Activated CD8-positive, alpha-beta memory T cell treated with anti-CD3 and anti-CD28 coated beads for 36 hours (primary cell): ENCODE data around the gene HRH2. TPM values are rescaled to one million over a fixed set of nuclear protein-coding genes. Genes with fewer than 3 reads are reported as not detected.

Experiments
- CTCF ChIA-PET: fragments of 350-600 bp; sonication (Branson Sonifier 250); formaldehyde crosslinking; loops from one replicate; lab custom pipeline; 2021; ENCODE audit warnings: antibody characterized with exemption; lab: Charles Lee
- POLR2A ChIA-PET: fragments of 350-600 bp; sonication (Branson Sonifier 250); formaldehyde crosslinking; loops from one replicate; lab custom pipeline; 2021; ENCODE audit warnings: antibody characterized with exemption; lab: Charles Lee
- total RNA-seq, 2 experiments: library from RNA; stranded (reverse); gene quantifications; one replicate each; pipeline ENCODE4 v1.2.3, GENCODE V29; 2021

Gene HRH2
- total RNA-seq, 2 experiments from 2014 or later: 32.6 to 34.5 TPM

DNA sequence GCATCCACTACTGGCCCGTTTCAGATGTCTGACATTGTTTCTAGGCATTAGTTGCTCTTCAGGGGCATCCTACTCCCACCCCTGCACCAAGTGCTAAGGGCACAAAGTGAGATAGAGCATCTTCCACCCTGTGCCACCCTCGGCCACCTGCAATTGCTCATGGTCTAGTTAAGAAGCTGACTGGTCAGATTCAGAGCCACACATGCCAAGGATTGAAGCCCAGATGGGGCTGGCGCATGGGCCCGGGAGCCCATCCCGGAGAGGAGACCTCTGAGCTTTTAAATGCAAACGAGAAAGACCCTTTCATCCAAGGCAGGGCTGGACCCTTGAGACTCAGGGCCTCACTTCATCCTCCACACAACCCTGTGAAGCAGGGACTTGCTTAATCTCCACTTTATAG is 28.5 kb downstream of the HRH2 start:
- CTCF ChIA-PET: interaction anchor here (2.4 kb wide), 1 partner anchor 152 kb away, joined by 5 read pairs; no protein-coding TSS in a partner anchor
- POLR2A ChIA-PET: no interaction called here

DNA sequence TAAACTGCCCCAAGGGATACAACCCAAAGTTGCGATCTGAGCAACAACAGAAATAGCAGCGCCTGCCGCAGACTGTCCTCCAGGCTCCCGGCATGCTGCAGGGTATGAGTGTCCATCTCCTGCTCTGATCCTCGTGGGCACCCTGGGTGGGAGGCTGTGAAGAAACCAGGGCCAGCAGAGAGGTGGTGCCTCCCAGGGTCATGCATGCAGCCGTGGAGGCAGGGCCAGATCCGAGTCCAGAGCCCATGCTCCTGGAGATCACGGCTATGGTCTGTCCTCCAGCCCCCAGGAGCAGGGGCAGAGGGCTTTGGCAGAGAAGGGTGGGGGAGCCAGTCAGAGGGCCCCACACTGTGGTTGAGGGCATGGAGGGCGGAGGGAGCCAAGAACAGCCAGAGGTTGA is 29.0 kb downstream of the HRH2 start:
- CTCF ChIA-PET: interaction anchor here (1.4 kb wide), 1 partner anchor 43 kb away, joined by 3 read pairs; no protein-coding TSS in a partner anchor
- POLR2A ChIA-PET: no interaction called here

DNA sequence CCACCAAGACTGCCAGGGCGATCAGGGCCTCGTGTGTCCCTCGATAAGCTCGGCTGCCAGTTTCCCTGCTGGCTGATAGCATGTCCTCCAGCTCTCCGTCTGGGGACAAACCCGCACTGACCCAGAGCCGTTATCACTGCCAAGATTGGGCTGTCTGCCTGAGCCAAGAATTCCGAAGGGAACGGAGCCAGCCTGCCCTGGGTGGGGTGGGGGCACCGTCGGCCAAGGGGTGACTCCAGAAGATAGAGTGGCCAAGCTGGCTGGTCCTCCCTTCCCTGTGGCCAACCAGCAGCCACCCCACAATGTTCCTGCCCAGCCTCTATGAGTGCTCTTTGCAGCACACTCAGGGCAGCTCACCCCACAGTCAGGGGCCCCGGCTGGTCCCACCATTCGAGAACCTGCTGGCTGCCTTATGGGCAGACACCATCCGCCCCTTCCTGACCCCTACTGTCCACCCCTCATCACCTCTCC is 29.4 kb downstream of the HRH2 start:
- POLR2A ChIA-PET: no interaction called here
- CTCF ChIA-PET: interaction anchor here (1.2 to 1.4 kb wide), 2 partner anchors 42 to 153 kb away, joined by 3 read pairs; no protein-coding TSS in a partner anchor

DNA sequence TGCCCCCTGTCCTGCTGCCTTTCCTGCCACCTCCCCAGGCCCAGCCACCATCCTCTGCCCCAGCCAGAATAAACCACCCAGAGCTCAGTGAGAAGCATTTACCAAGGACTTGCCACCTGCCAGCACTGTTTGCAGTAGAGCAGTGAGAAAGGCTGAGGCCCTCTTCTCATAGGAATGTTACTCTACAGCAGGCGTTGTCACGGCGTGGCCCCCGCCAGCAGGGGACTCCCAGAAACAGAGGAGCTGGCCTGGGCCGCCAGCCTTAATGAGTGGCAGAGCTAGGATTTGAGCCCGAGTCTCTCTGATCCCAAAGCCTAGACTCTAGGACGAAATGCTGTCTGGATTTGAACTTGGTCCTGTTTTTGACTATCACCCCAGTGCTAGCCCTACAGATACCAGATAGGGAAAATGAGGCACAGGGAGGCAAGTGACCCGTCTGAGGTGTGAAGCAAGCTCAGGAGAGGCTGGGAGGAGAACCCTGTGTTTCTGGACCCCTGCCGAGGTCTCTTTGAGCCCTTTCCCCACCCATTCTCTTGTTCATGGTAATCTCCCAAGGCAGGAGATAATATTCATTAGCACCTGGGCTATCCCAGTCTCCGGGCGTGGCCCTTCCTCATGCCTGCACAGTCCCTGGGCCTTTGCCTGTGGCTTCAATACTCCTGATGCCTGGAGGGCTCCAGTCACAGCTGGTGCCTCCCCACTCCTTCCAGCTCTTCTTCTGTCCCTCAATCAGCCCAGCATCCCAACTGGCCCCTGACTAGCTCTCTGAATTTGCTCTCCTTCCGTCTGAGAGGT is 30.7 kb downstream of the HRH2 start:
- ChIA-PET POLR2A (no interaction called here), CTCF (interaction anchor here (1.2 to 3.0 kb wide), 2 partner anchors 154 kb away, joined by 3 to 12 read pairs; no protein-coding TSS in a partner anchor)

DNA sequence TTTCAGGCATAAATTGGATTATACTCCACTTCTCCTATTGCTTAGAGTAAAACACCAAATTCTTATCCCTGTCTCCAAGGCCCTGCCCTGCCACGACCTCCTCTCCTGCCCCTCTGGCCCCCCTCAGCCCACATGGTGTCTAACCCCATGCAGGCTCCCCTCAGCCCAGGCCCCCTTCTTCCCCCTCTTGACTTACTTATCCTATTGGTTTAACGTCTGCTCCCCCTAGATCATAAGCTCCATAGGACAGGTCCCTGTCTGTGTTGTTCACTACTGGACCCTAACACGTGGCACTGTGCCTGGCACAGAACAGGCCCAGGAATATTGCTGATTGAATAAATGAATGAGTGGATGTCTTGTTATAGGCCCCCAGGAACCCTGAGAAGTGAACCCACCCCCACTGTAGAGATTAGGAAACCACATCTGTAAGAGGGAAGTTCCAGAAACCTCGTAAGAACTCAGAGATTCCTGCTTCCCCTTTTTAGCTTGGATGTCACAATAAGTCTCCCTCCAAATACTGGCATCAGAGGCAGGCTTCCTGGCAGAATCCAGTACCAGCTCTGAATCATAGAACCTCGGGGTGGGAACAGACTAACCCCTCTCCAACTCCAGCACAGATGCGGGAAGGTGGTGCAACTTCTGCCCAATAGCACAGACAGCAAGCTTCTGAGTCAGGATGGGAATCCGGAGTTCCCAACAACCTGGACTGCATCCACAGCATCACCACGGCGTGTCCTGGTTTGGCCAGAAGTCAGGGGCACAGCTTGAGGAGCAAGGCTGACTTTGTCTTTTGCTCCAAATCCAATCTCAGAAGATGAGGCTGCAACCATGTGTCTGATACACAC is 31.5 kb downstream of the HRH2 start:
- CTCF ChIA-PET: interaction anchor here (3.0 kb wide), 1 partner anchor 155 kb away, joined by 12 read pairs; no protein-coding TSS in a partner anchor
- POLR2A ChIA-PET: no interaction called here

DNA sequence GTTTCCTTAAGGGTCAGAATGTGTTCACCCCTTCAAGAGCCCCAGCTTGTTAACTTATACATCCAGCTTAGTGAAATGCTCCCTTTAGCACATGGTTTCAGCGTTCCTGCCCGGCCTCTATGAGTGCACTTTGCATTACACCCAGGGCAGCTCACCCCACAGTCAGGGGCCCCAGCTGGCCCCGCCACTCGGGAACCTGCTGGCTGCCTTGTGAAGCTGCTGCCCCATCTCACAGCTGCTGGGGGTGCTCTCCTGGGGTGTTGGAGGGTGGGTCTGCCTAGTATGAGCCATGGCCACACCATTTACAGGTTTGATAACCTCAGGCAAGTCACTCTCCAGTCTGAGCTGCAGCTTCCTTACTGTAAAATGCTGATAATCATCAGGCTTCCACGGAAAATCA is 32.2 kb downstream of the HRH2 start:
- POLR2A ChIA-PET: no interaction called here
- CTCF ChIA-PET: interaction anchor here (3.0 kb wide), 1 partner anchor 156 kb away, joined by 12 read pairs; no protein-coding TSS in a partner anchor

DNA sequence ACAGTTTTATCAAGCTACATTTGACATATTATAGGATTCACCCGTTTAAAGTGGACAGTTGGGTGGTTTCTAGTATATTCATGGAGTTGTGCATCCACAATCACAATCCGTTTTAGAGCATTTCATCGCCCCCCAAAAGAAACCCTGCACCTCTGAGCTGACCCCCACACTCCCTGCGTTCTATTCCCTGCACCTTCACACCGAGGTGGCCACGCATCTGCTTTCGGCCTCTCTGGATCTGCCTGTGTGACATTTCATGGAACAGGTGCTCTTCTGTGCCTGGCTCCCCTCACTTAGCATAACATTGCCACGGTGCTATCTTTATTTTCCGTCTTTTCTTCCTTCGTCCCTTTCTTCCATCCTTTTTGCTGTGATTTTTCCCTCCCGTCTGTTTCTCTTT is 32.7 kb downstream of the HRH2 start:
- ChIA-PET CTCF (interaction anchor here (3.0 kb wide), 1 partner anchor 157 kb away, joined by 12 read pairs; no protein-coding TSS in a partner anchor), POLR2A (no interaction called here)

DNA sequence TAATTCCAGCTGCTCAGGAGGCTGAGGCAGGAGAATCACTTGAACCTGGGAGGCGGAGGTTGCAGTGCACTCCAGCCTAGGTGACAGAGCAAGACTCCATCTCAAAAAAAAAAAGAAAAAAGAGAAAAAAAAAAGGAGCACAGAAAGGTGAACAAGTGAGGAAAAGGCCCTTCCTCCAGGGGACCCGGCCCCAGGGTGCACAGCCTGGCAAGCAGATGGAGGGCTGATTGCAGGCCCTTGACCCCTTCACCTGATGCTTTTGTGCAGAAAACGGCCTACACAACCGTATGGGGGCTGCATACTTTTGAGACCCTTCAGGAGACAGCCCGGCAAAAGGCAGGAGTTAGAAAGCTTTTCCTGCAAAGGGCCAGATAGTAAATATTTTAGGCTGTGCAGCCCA is 33.9 kb downstream of the HRH2 start:
- CTCF ChIA-PET: interaction anchor here (3.0 kb wide), 1 partner anchor 158 kb away, joined by 12 read pairs; no protein-coding TSS in a partner anchor
- POLR2A ChIA-PET: no interaction called here

DNA sequence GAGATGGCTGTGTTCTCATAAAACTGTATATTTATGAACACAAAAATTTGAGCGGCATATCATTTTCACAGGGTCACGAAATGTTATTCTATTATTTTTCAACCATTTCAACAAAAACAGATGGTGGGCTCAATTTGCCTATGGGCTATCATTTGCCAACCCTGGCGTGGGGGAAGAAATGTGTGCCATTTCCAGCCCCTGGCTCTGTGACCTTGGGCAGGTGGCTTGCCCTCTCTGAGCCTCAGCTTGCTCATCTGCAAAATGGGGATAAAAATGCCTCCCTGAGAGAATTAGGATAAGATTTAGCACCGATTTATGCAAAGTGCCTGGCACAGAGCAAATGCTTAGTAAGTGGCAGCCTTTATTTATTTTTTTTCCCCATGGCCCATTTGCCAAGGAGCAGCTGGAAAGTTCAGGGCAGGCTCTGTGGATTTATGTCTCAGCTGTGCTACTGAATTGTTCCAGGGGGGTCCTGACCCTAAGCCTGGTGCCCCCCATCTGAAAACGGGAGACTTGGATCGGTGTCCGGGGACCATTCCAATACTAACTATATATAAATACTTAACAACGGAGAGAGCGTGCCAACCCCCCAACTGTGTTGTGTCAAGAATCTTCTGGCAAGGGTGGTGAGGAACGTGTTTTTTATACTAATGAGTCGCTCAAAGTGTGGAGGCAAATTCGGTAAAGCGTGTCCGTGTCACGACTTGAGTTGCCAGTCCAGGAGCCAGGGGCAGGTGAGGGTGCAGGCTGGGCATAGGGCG is 34.5 kb downstream of the HRH2 start:
- CTCF ChIA-PET: no interaction called here
- POLR2A ChIA-PET: no interaction called here

DNA sequence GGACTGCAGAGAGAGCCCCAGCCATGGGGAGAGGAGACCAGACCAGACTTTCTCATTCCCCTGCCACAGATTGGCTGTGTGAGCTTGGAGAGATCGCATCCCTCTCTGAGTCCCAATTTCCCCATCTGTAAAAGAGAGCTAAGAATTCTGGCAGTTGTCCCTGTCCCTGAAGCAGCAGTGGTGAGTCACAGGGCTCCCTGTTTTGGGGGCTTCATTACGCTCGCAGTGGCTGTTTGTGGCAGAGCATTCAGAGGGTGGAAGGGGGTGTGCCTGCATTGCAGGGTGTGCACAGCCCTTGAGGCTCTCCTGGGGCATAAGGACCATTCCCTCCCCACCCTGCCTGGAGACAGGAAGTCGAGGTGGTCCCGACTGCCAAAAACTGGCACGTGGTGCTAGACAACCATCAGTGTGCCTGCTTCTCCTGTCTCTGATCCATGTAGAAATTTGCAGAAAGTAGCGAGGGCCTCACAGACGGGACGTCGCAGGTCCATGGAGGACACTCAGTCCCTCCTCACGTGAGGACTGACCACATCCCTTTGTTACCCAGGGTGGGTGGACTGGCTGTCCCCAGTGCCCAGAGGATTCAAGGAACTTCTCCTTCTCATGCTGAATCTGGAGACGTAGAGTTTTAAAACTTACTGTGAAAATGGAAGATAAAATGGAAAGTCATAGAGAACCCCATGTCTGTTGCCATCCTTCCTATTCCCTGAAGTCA is 35.3 kb downstream of the HRH2 start:
- CTCF ChIA-PET: interaction anchor here (1.5 kb wide), 2 partner anchors 25 to 159 kb away, joined by 4 to 6 read pairs; no protein-coding TSS in a partner anchor
- POLR2A ChIA-PET: no interaction called here

DNA sequence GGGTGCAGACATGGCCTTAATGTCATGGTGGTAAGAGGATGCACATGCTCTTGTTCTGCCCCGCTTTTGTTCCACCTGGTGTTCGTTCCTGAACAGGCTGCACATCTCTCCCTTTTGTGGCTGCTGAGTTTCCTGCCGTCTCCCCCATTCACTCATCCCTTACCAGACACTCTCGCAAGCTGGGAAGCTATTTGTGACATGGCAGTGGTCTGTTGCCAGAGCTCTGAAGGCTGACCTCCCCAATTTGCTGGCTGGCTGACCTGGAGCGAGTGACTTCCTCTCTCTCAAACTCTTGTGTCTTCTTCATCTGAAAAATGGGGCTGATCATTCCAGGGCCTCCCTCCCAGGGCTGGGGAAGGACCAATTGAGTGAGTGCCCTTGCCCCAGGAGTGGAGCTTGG is 35.9 kb downstream of the HRH2 start:
- POLR2A ChIA-PET: no interaction called here
- CTCF ChIA-PET: interaction anchor here (0.9 to 1.5 kb wide), 3 partner anchors 24 to 159 kb away, joined by 4 to 6 read pairs (median 4); no protein-coding TSS in a partner anchor

DNA sequence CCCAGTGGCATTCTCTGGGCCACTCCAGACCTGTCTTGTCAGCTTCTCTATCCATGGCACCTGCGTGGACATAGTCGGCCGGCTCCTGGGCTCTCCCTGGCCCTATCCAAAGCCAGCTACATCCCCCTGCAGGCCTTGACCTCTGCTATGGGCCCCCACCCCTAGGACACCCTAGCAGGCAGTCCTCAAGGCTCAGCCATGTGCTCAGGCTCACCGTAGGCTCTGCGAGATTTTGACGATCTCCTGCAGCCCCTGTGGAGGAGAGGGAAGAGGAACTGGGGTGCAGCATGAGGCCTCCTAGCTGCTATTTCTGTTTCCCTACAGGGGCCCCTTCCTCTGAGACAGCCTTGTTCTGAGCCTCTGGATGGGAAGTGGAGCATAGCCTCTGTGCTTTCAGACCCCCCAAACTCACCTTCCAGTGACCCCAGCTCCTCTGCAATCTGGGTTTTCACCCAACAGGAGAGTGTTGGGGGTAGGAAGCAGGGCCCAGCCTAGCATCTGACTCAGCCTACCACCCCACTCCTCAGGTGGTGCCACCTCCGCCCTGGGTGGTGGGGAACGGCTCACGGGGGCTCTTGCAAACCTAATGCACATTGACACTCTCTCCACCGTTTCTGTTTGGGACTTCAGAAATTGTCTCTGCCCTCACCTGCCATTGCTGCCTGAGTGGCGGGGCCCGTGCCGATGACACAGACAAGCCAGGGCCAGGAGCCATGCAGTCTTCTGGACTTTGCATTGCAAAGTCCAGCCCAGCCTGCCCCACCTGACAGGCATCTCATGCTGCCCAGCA is 36.7 kb downstream of the HRH2 start:
- ChIA-PET POLR2A (no interaction called here), CTCF (interaction anchor here (0.9 to 4.2 kb wide), 4 partner anchors 24 to 160 kb away, joined by 4 to 39 read pairs (median 5); no protein-coding TSS in a partner anchor)

DNA sequence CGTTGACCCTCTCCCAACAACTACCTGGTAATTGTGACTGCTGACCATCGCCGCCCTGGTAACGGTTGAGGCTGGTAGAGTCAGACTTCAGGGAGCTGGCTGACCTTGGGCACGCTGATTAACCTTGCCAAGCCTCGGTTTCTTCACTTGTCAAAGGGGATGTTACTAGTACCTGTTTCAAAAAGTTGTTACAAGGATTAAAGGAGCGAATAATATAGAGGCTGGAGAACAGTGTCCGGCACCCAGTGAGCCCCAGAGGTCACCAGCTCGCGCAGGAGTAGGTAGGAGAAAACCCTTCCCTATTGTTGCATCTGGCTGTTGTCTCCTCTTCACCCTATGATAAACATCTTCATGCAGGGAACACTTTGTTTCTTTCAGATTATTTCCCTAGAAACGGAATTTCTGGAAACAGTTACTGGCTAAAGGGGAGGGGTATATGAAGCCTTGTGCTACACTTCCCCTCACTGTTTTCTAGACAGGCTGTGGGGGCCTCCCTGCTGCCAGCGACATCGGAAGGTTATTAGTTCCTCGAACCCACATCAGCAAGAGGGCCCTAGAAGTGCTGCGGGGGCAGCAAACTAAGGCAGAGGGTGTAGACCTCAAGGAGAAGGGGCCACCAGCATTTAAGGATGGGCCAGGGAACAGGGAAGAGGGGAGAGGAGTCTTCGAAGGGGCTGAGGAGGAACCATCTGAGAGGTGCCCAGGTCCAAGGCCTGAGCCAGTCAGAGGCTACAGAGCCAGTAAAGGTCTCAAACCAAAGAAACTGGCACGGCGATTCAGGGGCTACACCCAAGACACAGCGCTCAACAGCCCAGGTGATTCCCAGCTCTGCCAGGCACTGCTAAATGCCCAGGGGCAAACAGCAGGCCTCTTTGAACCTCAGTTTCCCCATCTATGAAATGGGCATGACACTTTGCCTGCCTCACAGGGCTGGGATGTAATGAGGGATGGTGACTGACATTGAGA is 37.6 kb downstream of the HRH2 start:
- POLR2A ChIA-PET: no interaction called here

DNA sequence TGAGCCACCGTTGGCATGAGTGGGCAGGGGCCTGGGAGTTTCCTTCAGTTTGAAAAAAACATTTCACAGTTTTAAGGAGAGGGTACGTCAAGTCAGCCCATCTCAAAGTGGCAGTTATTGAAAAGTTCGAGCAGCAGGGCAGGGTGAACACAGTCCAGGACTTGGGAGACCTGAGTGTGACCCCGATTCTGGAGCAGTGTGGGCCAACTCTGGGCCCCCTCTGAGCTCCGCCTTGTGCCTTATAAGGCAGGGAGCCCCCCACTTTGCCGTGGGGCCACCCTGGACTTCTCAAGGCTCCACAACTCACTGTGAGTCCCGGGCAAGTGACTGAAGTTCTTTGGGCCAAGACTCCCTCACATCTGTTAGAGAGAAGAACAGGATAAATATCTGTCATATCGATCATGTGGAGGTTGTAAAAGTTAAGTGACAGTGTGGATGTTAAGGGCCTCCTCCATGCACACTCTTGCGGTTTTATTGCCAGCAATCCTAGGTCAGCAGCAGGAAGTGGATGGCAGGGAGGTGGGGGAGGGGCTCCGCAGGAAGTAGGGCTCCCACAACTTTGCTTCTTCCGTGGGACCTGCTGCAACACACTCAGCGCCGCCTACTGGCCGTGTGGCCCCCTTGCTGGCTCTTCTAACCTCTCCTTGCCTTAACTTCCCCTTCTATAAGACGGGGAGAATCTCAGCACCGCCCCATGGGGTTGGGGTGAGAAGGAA is 38.4 kb downstream of the HRH2 start:
- ChIA-PET POLR2A (no interaction called here), CTCF (interaction anchor here (0.8 to 4.2 kb wide), 7 partner anchors 22 to 173 kb away, joined by 3 to 39 read pairs (median 3); no protein-coding TSS in a partner anchor)

More for the DNA sequence above, 37.6 kb downstream of the HRH2 start:
- CTCF ChIA-PET: interaction anchor here (1.3 to 4.2 kb wide), 3 partner anchors 153 to 166 kb away, joined by 3 to 39 read pairs (median 6); no protein-coding TSS in a partner anchor

DNA sequence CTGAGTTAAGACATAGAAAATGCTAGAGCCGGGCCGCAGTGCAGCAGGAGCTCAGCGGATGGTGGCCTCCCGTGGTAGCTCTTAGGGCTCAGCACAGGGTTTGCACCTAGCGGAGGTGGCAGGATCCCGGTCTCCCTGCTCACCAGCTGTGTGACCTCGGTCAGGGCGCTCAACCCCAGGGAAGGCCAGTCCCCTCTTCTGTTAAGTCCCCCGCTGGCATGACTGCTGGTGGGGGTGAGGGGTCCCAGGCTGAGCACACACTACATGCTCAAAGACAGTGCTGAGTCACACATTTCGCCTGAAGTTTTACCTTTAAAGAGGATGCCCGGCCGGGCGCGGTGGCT is 39.0 kb downstream of the HRH2 start:
- ChIA-PET POLR2A (no interaction called here), CTCF (interaction anchor here (0.5 to 4.2 kb wide), 8 partner anchors 22 to 174 kb away, joined by 3 to 39 read pairs (median 4); no protein-coding TSS in a partner anchor)
